Epithelial cell of proximal tubule (primary cell): ENCODE measurements around the gene RFC2. TPM values are rescaled to one million over a fixed set of nuclear protein-coding genes. Genes with fewer than 3 reads are reported as not detected.
"Not testable (repeated sequence)": the region's sequence is repeated elsewhere in the genome, so short reads cannot be mapped to it uniquely, and the experiment has no call there.

ENCODE experiments used
- DNase-seq: peaks from one replicate; pipeline ENCODE4 v3.0.0-alpha.2; 2011; ENCODE audit warnings: low read depth
- H3K4me3 ChIP-seq: 2 replicates; pipeline ENCODE4 v1.5.1; 2011; ENCODE audit warnings: low read depth, mild to moderate bottlenecking, low read length
- CTCF ChIP-seq: conservative IDR thresholded peaks from 2 replicates; pipeline ENCODE4 v1.5.1; 2012; ENCODE audit warnings: low read depth, mild to moderate bottlenecking, low read length
- total RNA-seq: library from RNA; depleted of rRNA; stranded (reverse); fragments of >200 nt; gene quantifications from 2 replicates; pipeline ENCODE4 v1.2.3, GENCODE V29; 2015

RFC2 gene
- total RNA-seq, 1 donor from 2014 or later: 49.6 TPM

- DNase-seq: no peak
- no peak overlapping the region for H3K4me3 ChIP-seq
- TF ChIP-seq CTCF: no peak
These were observed 23.6 kb downstream of the RFC2 start for GRCh38 chr7:74230446-74231231.

GRCh38 chr7:74228951-74229900 is 25.0 kb downstream of the RFC2 start:
- no peak overlapping the region for H3K4me3 ChIP-seq
- no peak for DNase-seq
- TF ChIP-seq CTCF: no peak

GRCh38 chr7:74226633-74227032 is 27.6 kb downstream of the RFC2 start:
- DNase-seq: no peak
- no peak overlapping the region for H3K4me3 ChIP-seq
- no peak for TF ChIP-seq CTCF

GRCh38 chr7:74225400-74225799 is 28.8 kb downstream of the RFC2 start:
- no peak for TF ChIP-seq CTCF
- no peak for DNase-seq
- no peak overlapping the region for H3K4me3 ChIP-seq

- not testable (repeated sequence) for H3K4me3 ChIP-seq, DNase-seq
These were observed 29.3 kb downstream of the RFC2 start for GRCh38 chr7:74224907-74225306.

- no peak for TF ChIP-seq CTCF
- no peak overlapping the region for H3K4me3 ChIP-seq
- DNase-seq: no peak
These were observed 29.7 kb downstream of the RFC2 start for GRCh38 chr7:74224511-74224832.

GRCh38 chr7:74223711-74224510 is 30.3 kb downstream of the RFC2 start:
- H3K4me3 ChIP-seq: no peak overlapping the region
- DNase-seq: no peak
- no peak for TF ChIP-seq CTCF
